PC-3 (cell line): ENCODE data around the gene HOOK2. TPM values are rescaled to one million over a fixed set of nuclear protein-coding genes. Genes with fewer than 3 reads are reported as not detected.

Experiments used
- ATAC-seq: fragments of 200-7000 bp; cut with Tn5 transposase; 2 replicates; pipeline ENCODE4 v1.9.1; 2020; ENCODE audit warnings: mild to moderate bottlenecking, moderate library complexity
- BruUV-seq: library from RNA; stranded (reverse); fragments of 400-500 nt; replicated peaks from 2 replicates; lab custom pipeline; 2021; lab: Mats Ljungman, UMichigan
- CTCF ChIA-PET: fragments of 300-600 bp; sonication (Branson Sonifier 250); formaldehyde crosslinking; loops from one replicate; lab custom pipeline; 2022; ENCODE audit warnings: antibody characterized with exemption; lab: Charles Lee
- POLR2A ChIA-PET: fragments of 300-600 bp; sonication (Branson Sonifier 250); formaldehyde crosslinking; loops from one replicate; lab custom pipeline; 2022; ENCODE audit warnings: antibody characterized with exemption; ENCODE audit not compliant: unreplicated experiment; lab: Charles Lee
- DNase-seq: peaks from one replicate; pipeline ENCODE4 v3.0.0-alpha.2; 2015
- H2AFZ ChIP-seq: fragments of 300-600 bp; sonication (generic); 2 replicates; pipeline ENCODE4 v1.6.0; 2016; ENCODE audit warnings: antibody characterized with exemption, low read length
- H3F3A ChIP-seq: fragments of 300-600 bp; sonication (generic); one replicate; pipeline ENCODE4 v1.6.0; 2017; ENCODE audit warnings: antibody characterized with exemption, low read length, control low read depth, mild to moderate bottlenecking; ENCODE audit not compliant: unreplicated experiment
- H3K27ac ChIP-seq: fragments of 300-600 bp; sonication (generic); 2 replicates; pipeline ENCODE4 v1.5.1; 2016; ENCODE audit warnings: mild to moderate bottlenecking, low read length
- H3K27me3 ChIP-seq: fragments of 300-600 bp; sonication (generic); 2 replicates; pipeline ENCODE4 v1.6.1; 2016; ENCODE audit warnings: low read length, mixed read lengths
- H3K36me3 ChIP-seq: fragments of 300-600 bp; sonication (generic); 2 replicates; pipeline ENCODE4 v1.6.1; 2016; ENCODE audit warnings: low read depth, mixed run types, low read length, mixed read lengths
- H3K4me1 ChIP-seq: fragments of 300-600 bp; sonication (generic); 2 replicates; pipeline ENCODE4 v1.5.1; 2016; ENCODE audit warnings: low read length; ENCODE audit not compliant: insufficient read depth
- H3K4me2 ChIP-seq: fragments of 300-600 bp; sonication (generic); 2 replicates; pipeline ENCODE4 v1.6.0; 2016; ENCODE audit warnings: low read length
- H3K4me3 ChIP-seq: fragments of 300-600 bp; sonication (generic); 2 replicates; pipeline ENCODE4 v1.5.1; 2016; ENCODE audit warnings: mild to moderate bottlenecking, low read length, mixed read lengths
- H3K79me2 ChIP-seq: fragments of 300-600 bp; sonication (generic); 2 replicates; pipeline ENCODE4 v1.6.1; 2017; ENCODE audit warnings: low read length, mixed read lengths
- H3K9ac ChIP-seq: fragments of 300-600 bp; sonication (generic); 2 replicates; pipeline ENCODE4 v1.6.0; 2016; ENCODE audit warnings: mild to moderate bottlenecking, low read length
- H3K9me2 ChIP-seq: fragments of 300-600 bp; sonication (generic); replicated peaks from 2 replicates; pipeline ENCODE4 v1.6.1; 2016; ENCODE audit warnings: mixed run types, low read length, mixed read lengths
- H3K9me3 ChIP-seq: fragments of 300-600 bp; sonication (generic); 2 replicates; pipeline ENCODE4 v1.6.1; 2016; ENCODE audit warnings: low read length, mixed read lengths
- H4K20me1 ChIP-seq: fragments of 300-600 bp; sonication (generic); 2 replicates; pipeline ENCODE4 v1.6.1; 2016; ENCODE audit warnings: low read length, mixed read lengths
- EZH2 ChIP-seq: fragments of 300-600 bp; sonication (generic); IDR thresholded peaks from one replicate; pipeline ENCODE4 v1.6.1; 2017; ENCODE audit warnings: antibody characterized with exemption, mild to moderate bottlenecking, low read length; ENCODE audit not compliant: unreplicated experiment
- EZH2phosphoT487 ChIP-seq: fragments of 300-600 bp; sonication (generic); IDR thresholded peaks from 2 replicates; pipeline ENCODE4 v1.6.1; 2018; ENCODE audit warnings: mild to moderate bottlenecking, antibody characterized with exemption, low read length, borderline replicate concordance
- intact Hi-C: fragments of 100-400 bp; cut with micrococcal nuclease; formaldehyde crosslinking; loops from 2 replicates; pipeline ENCODE4 v1.9.0; 2023
- total RNA-seq: library from RNA; depleted of rRNA; stranded (reverse); fragments of >200 nt; gene quantifications from 2 replicates; pipeline ENCODE4 v1.2.3, GENCODE V29; 2014
- TF ChIP-seq, protein P1 (sequence below): fragments of 300-600 bp; sonication (generic); conservative IDR thresholded peaks from 2 replicates; pipeline ENCODE4 v1.5.1; 2017; ENCODE audit warnings: antibody characterized with exemption, low read depth, mild to moderate bottlenecking, low read length

The HOOK2 gene
- total RNA-seq, 1 experiment from 2014 or later: 95.2 TPM

DNA sequence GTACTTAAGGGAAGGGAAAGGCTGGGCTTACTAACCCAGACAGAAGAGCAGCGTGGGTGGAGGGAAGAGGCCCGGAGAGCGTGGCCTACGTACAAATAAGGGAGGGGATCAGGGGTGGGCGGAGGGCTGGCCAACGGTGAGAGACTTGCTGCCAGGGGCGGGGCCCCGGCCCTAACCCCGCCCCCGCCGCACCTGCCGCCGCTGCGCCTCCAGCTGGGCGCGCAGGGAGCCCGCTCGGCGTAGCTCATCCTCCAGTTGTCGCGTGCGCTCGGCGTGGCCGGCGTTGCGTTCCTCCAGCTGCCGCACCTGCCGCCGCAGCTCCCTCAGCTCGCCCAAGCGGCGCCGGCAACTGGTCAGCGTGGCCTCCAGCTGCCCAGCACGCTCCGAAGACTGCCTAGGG lies 5.7 kb downstream of the HOOK2 start:
- intact Hi-C loops: no loop called here

GRCh38 chr19:12767666-12768065 lies 7.7 kb downstream of the HOOK2 start:
- H3K79me2 ChIP-seq: no peaks in the 10 kb centered on the region
- H3F3A ChIP-seq: no peaks in the 10 kb centered on the region
- no peak overlapping the region for H3K9ac ChIP-seq
- H3K36me3 ChIP-seq: peaks cover 20% of the 10 kb centered on the region
- intact Hi-C loops: no loop called here
- POLR2A ChIA-PET: interaction anchor here (0.6 kb wide), 1 partner anchor 9 kb away, joined by 6 read pairs; no protein-coding TSS in a partner anchor
- H3K9me2 ChIP-seq: no peaks in the 10 kb centered on the region
- no peak overlapping the region for H2AFZ ChIP-seq
- H3K4me1 ChIP-seq: no peaks in the 10 kb centered on the region
- ATAC-seq (no peak), DNase-seq (no peak)
- no peak overlapping the region for H3K4me2 ChIP-seq
- TF ChIP-seq, protein P1, sequence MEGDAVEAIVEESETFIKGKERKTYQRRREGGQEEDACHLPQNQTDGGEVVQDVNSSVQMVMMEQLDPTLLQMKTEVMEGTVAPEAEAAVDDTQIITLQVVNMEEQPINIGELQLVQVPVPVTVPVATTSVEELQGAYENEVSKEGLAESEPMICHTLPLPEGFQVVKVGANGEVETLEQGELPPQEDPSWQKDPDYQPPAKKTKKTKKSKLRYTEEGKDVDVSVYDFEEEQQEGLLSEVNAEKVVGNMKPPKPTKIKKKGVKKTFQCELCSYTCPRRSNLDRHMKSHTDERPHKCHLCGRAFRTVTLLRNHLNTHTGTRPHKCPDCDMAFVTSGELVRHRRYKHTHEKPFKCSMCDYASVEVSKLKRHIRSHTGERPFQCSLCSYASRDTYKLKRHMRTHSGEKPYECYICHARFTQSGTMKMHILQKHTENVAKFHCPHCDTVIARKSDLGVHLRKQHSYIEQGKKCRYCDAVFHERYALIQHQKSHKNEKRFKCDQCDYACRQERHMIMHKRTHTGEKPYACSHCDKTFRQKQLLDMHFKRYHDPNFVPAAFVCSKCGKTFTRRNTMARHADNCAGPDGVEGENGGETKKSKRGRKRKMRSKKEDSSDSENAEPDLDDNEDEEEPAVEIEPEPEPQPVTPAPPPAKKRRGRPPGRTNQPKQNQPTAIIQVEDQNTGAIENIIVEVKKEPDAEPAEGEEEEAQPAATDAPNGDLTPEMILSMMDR: no peak
- TF ChIP-seq EZH2 (no peak), EZH2phosphoT487 (no peak)
- no peak overlapping the region for H3K4me3 ChIP-seq
- no peaks in the 10 kb centered on the region for H3K27me3 ChIP-seq
- no TSS peak for BruUV-seq
- H3K9me3 ChIP-seq: no peaks in the 10 kb centered on the region
- no peak overlapping the region for H3K27ac ChIP-seq
- CTCF ChIA-PET: interaction anchor here (0.6 kb wide), 1 partner anchor 71 kb away, joined by 3 read pairs; no protein-coding TSS in a partner anchor
- H4K20me1 ChIP-seq: no peaks in the 10 kb centered on the region

More for the DNA sequence above, 5.7 kb downstream of the HOOK2 start:
- Histone ChIP-seq H3K27ac (no peak overlapping the region), H3K27me3 (no peaks in the 10 kb centered on the region), H3K9me2 (no peaks in the 10 kb centered on the region), H3K36me3 (peaks cover 12% of the 10 kb centered on the region; the same call in 1 of the 2 replicates), H3K4me1 (peaks cover 14% of the 10 kb centered on the region), H3K79me2 (no peaks in the 10 kb centered on the region), H4K20me1 (no peaks in the 10 kb centered on the region), H2AFZ (no peak overlapping the region), H3K4me3 (no peak overlapping the region), H3F3A (peaks cover 4% of the 10 kb centered on the region), H3K4me2 (no peak overlapping the region), H3K9me3 (no peaks in the 10 kb centered on the region), H3K9ac (no peak overlapping the region)
- ATAC-seq (no peak), DNase-seq (no peak)
- POLR2A ChIA-PET: no interaction called here
- CTCF ChIA-PET: no interaction called here
- BruUV-seq: no TSS peak
- TF ChIP-seq EZH2: no peak
- TF ChIP-seq EZH2phosphoT487: no peak
- TF ChIP-seq, protein P1: no peak

- H3K27me3 ChIP-seq: no peaks in the 10 kb centered on the region
- H3K9me2 ChIP-seq: no peaks in the 10 kb centered on the region
- H2AFZ ChIP-seq: no peak overlapping the region
- no TSS peak for BruUV-seq
- H3K4me2 ChIP-seq: no peak overlapping the region
- TF ChIP-seq EZH2phosphoT487: no peak
- TF ChIP-seq, protein P1: no peak
- TF ChIP-seq EZH2: no peak
- ATAC-seq (no peak), DNase-seq (no peak)
- no peaks in the 10 kb centered on the region for H3K79me2 ChIP-seq
- intact Hi-C loops: no loop called here
- no peak overlapping the region for H3K9ac ChIP-seq
- no peak overlapping the region for H3K4me3 ChIP-seq
- no peaks in the 10 kb centered on the region for H3F3A ChIP-seq
- ChIA-PET CTCF (interaction anchor here (0.6 to 1.2 kb wide), 2 partner anchors 31 to 72 kb away, joined by 3 read pairs; no protein-coding TSS in a partner anchor), POLR2A (interaction anchor here (0.6 kb wide), 1 partner anchor 9 kb away, joined by 6 read pairs; no protein-coding TSS in a partner anchor)
- H3K27ac ChIP-seq: no peak overlapping the region
- peaks cover 20% of the 10 kb centered on the region for H3K36me3 ChIP-seq
- no peaks in the 10 kb centered on the region for H3K4me1 ChIP-seq
- H3K9me3 ChIP-seq: no peaks in the 10 kb centered on the region
- no peaks in the 10 kb centered on the region for H4K20me1 ChIP-seq
These were observed 8.2 kb downstream of the HOOK2 start for GRCh38 chr19:12767150-12767549.
